Thyroid gland (tissue), 4 donors: ENCODE results near the gene PSMD8. TPM values are rescaled to one million over a fixed set of nuclear protein-coding genes. Genes with fewer than 3 reads are reported as not detected.
"Not testable (repeated sequence)": the region's sequence is repeated elsewhere in the genome, so short reads cannot be mapped to it uniquely, and the experiment has no call there.

ENCODE experiments used
- DNase-seq, 2 donors: peaks; one replicate each; pipeline ENCODE4 v3.0.0-alpha.2; 2019
- H3K27ac ChIP-seq, 3 donors: fragments of 200-600 bp; sonication (generic); 1 replicate in 2 of 3; 2 replicates in 1 of 3; pipeline ENCODE4 v1.5.1; 2016 to 2019; ENCODE audit warnings: mild to moderate bottlenecking in 1 of 3, moderate library complexity in 1 of 3
- H3K27me3 ChIP-seq: fragments of 200-600 bp; sonication (generic); one replicate; pipeline ENCODE4 v1.5.1; 2019
- H3K36me3 ChIP-seq, 2 donors: fragments of 200-600 bp; sonication (generic); one replicate each; pipeline ENCODE4 v1.5.1; 2016 to 2019
- H3K4me1 ChIP-seq, 2 donors: fragments of 200-600 bp; sonication (generic); one replicate each; pipeline ENCODE4 v1.5.1; 2017 to 2019
- H3K4me3 ChIP-seq, 3 donors: fragments of 200-600 bp; sonication (generic); replicated peaks in 1 of 3; 1 replicate in 2 of 3; 2 replicates in 1 of 3; pipeline ENCODE4 v1.5.1; 2016; ENCODE audit warnings: mild to moderate bottlenecking in 1 of 3
- H3K9me3 ChIP-seq: fragments of 200-600 bp; sonication (generic); one replicate; pipeline ENCODE4 v1.5.1; 2017
- POLR2A ChIP-seq, 2 donors: fragments of 450-650 bp; IDR thresholded peaks; one replicate each; pipeline ENCODE4 v1.6.1; 2017; ENCODE audit warnings: antibody characterized with exemption in 2 of 2, mild to moderate bottlenecking in 2 of 2, moderate library complexity in 1 of 2
- WGBS, 2 donors: methylation state at CpG; one replicate each; pipeline ENCODE4 v1.1.5; 2017; 5-methylcytosine and 5-hydroxymethylcytosine counted together
- intact Hi-C: fragments of 100-400 bp; cut with DNase I; formaldehyde crosslinking; loops from one replicate; pipeline ENCODE4 v1.15.1; 2023
- total RNA-seq, 4 donors: library from RNA; depleted of rRNA; stranded (reverse); fragments of >200 nt; gene quantifications; one replicate each; pipeline ENCODE4 v1.2.3, GENCODE V29; 2016
- TF ChIP-seq, protein P1 (sequence below), 6 experiments: fragments of 200-600 bp in 3 of 6; fragments of 450-650 bp in 3 of 6; sonication (generic) in 3 of 6; IDR thresholded peaks; one replicate each; pipeline ENCODE4 v1.5.1; 2016 to 2019; ENCODE audit warnings: antibody characterized with exemption in 6 of 6, mild to moderate bottlenecking in 2 of 6, inconsistent platforms in 1 of 6, moderate library complexity in 1 of 6

The PSMD8 gene
- total RNA-seq, 4 donors from 2014 or later: 150 to 270 (median 243) TPM

- Histone ChIP-seq H3K27ac (no peak overlapping the region), H3K4me1 (no peaks in the 10 kb centered on the region), H3K27me3 (no peaks in the 10 kb centered on the region), H3K9me3 (no peaks in the 10 kb centered on the region), H3K4me3 (no peak overlapping the region), H3K36me3 (no peaks in the 10 kb centered on the region)
- no peak for DNase-seq
- 88 to 90% methylated on average over 9 to 13 of the region's 13 CpGs for WGBS, 2 donors
- TF ChIP-seq POLR2A (IDR thresholded peaks at IDR 0.05): no peak
- TF ChIP-seq, protein P1, sequence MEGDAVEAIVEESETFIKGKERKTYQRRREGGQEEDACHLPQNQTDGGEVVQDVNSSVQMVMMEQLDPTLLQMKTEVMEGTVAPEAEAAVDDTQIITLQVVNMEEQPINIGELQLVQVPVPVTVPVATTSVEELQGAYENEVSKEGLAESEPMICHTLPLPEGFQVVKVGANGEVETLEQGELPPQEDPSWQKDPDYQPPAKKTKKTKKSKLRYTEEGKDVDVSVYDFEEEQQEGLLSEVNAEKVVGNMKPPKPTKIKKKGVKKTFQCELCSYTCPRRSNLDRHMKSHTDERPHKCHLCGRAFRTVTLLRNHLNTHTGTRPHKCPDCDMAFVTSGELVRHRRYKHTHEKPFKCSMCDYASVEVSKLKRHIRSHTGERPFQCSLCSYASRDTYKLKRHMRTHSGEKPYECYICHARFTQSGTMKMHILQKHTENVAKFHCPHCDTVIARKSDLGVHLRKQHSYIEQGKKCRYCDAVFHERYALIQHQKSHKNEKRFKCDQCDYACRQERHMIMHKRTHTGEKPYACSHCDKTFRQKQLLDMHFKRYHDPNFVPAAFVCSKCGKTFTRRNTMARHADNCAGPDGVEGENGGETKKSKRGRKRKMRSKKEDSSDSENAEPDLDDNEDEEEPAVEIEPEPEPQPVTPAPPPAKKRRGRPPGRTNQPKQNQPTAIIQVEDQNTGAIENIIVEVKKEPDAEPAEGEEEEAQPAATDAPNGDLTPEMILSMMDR (IDR thresholded peaks at IDR 0.05): no peak
- intact Hi-C loops: no loop called here
These were observed 36.8 kb downstream of the PSMD8 start for GRCh38 chr19:38411041-38411712.

GRCh38 chr19:38411898-38412297, 37.5 kb downstream of the PSMD8 start:
- H3K4me3 ChIP-seq, intact Hi-C loops: not testable (repeated sequence)

DNA sequence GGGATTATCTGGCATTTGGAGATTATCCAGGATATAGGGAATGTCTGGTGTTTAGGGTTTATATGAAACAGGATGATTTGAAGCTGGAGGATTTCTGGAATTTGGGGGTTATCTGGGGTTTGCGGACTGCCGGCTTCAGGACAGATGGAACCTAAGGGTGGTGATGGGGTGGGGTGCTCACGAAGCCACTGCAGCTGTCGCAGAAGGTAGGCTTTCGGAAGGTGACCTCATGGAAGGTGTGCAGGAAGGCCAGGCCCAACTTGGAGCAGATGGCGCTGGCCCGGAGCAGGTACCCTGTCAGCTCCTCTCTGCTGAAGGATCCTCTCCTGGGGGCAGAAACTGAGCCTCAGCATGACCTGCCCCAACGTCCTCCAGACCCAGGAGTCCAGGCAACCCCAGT, 38.1 kb downstream of the PSMD8 start:
- intact Hi-C loops: no loop called here
- H3K27ac ChIP-seq: no peak overlapping the region
- H3K27me3 ChIP-seq: no peaks in the 10 kb centered on the region
- 88 to 96% methylated on average over 7 to 8 of the region's 8 CpGs for WGBS, 2 donors
- peaks cover 0 to under 1% of the 10 kb centered on the region in 2 donors for H3K4me1 ChIP-seq
- no peak for DNase-seq
- H3K36me3 ChIP-seq: no peaks in the 10 kb centered on the region
- no peaks in the 10 kb centered on the region for H3K9me3 ChIP-seq
- TF ChIP-seq, protein P1 (IDR thresholded peaks at IDR 0.05): no peak
- no peak for TF ChIP-seq POLR2A (IDR thresholded peaks at IDR 0.05)
- no peak overlapping the region for H3K4me3 ChIP-seq

More at GRCh38 chr19:38411898-38412297, 37.5 kb downstream of the PSMD8 start:
- H3K4me1 ChIP-seq, H3K36me3 ChIP-seq, H3K27me3 ChIP-seq, H3K9me3 ChIP-seq, DNase-seq, H3K27ac ChIP-seq: not testable (repeated sequence)
- 87 to 92% methylated on average over 5 of the region's 5 CpGs for WGBS, 2 donors

DNA sequence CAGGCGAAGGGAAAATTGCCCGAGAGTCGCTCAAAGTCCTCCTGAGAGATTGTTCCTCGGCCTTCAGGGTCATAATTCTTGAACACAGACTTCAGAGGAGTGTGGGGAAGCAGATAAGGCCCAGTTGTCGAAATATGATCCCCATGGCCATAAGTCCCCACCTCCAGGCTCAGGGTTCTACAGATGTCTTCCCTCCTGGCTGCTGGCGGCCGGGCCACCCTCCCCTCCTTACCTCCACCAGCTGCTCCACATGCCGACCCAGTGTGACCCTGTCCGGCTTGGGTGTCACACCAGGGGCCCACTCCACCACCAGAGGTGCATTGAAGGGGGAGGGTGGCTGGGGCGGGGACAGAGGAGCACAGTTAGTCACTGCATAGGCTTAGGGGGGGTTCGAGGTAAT, 38.6 kb downstream of the PSMD8 start:
- DNase-seq: no peak
- intact Hi-C loops: no loop called here
- Histone ChIP-seq H3K4me3 (no peak overlapping the region), H3K27me3 (no peaks in the 10 kb centered on the region), H3K4me1 (peaks cover 4 to 5% of the 10 kb centered on the region in 2 donors), H3K27ac (no peak overlapping the region), H3K9me3 (no peaks in the 10 kb centered on the region), H3K36me3 (no peaks in the 10 kb centered on the region)
- TF ChIP-seq, protein P1 (IDR thresholded peaks at IDR 0.05): no peak
- no peak for TF ChIP-seq POLR2A (IDR thresholded peaks at IDR 0.05)
- 77% methylated on average over 11 of the region's 11 CpGs for WGBS, 2 donors

GRCh38 chr19:38413416-38413815, 39.0 kb downstream of the PSMD8 start:
- 84 to 88% methylated on average over 6 of the region's 6 CpGs for WGBS, 2 donors
- H3K4me3 ChIP-seq: no peak overlapping the region
- H3K4me1 ChIP-seq: peaks cover 9 to 10% of the 10 kb centered on the region in 2 donors
- TF ChIP-seq, protein P1 (IDR thresholded peaks at IDR 0.05): no peak
- TF ChIP-seq POLR2A (IDR thresholded peaks at IDR 0.05): no peak
- intact Hi-C loops: no loop called here
- no peak overlapping the region for H3K27ac ChIP-seq
- no peaks in the 10 kb centered on the region for H3K36me3 ChIP-seq
- H3K9me3 ChIP-seq: no peaks in the 10 kb centered on the region
- H3K27me3 ChIP-seq: no peaks in the 10 kb centered on the region
- DNase-seq: no peak
